ENCODE measurements around the gene PSMG3. TPM values are rescaled to one million over a fixed set of nuclear protein-coding genes. Genes with fewer than 3 reads are reported as not detected.

PSMG3 gene
- total RNA-seq, 4 donors from 2014 or later: 25.4 to 46.4 (median 32.2) TPM

- Histone ChIP-seq H3K36me3 (no peaks in the 10 kb centered on the region), H3K4me3 (peak overlapping the region; percentile 65 to 78 (median 70)), H3K4me1 (peaks cover 57% of the 10 kb centered on the region in 2 donors), H3K27me3 (no peaks in the 10 kb centered on the region), H3K27ac (peak overlapping the region; percentile 98 to 100 (median 99)), H3K9me3 (no peaks in the 10 kb centered on the region)
- TF ChIP-seq POLR2A (IDR thresholded peaks at IDR 0.05) (no peak), CTCF (IDR thresholded peaks at IDR 0.05 in 4 of 5, conservative IDR thresholded peaks at IDR 0.05 in 1 of 5) (no peak)
- no peak for DNase-seq
- in situ Hi-C loops (cut with MboI; ENCODE audit: low sequenced_read_pairs in 4 of 4) (no loop called here), intact Hi-C loops (cut with DNase I; ENCODE audit: low total_unique reads) (loop anchor here (10.0 kb wide), 1 partner anchor 488 kb away; the partner anchor contains the start of gene GPR146)
- ATAC-seq: no peak
Measured at GRCh38 chr7:1533255-1533546, 36.6 kb downstream of the PSMG3 start.

- ATAC-seq (peak; percentile 48 to 55), DNase-seq (peak; percentile 81 to 83)
- TF ChIP-seq POLR2A (IDR thresholded peaks at IDR 0.05) (peak; percentile 61 to 83), CTCF (IDR thresholded peaks at IDR 0.05 in 4 of 5, conservative IDR thresholded peaks at IDR 0.05 in 1 of 5) (no peak)
- Histone ChIP-seq H3K27me3 (no peaks in the 10 kb centered on the region), H3K4me3 (peak overlapping the region; percentile 65 to 78 (median 70)), H3K36me3 (no peaks in the 10 kb centered on the region), H3K9me3 (no peaks in the 10 kb centered on the region), H3K27ac (peak overlapping the region; percentile 98 to 100 (median 99)), H3K4me1 (peaks cover 51 to 52% of the 10 kb centered on the region in 2 donors)
- intact Hi-C loops (cut with DNase I; ENCODE audit: low total_unique reads) (loop anchor here (10.0 kb wide), 1 partner anchor 488 kb away; the partner anchor contains the start of gene GPR146), in situ Hi-C loops (cut with MboI; ENCODE audit: low sequenced_read_pairs in 4 of 4) (no loop called here)
Measured at GRCh38 chr7:1532456-1533254, 37.2 kb downstream of the PSMG3 start.

- peak in 1 of 2 donors; percentile 83 for DNase-seq
- peaks cover 49% of the 10 kb centered on the region in 2 donors for H3K4me1 ChIP-seq
- H3K27me3 ChIP-seq: no peaks in the 10 kb centered on the region
- intact Hi-C loops (cut with DNase I; ENCODE audit: low total_unique reads): loop anchor here (10.0 kb wide), 1 partner anchor 487 kb away; the partner anchor contains the start of gene GPR146
- in situ Hi-C loops (cut with MboI; ENCODE audit: low sequenced_read_pairs in 4 of 4): no loop called here
- H3K27ac ChIP-seq: peak overlapping the region; percentile 98 to 100 (median 99)
- no peak for ATAC-seq
- no peak for TF ChIP-seq POLR2A (IDR thresholded peaks at IDR 0.05)
- TF ChIP-seq CTCF (IDR thresholded peaks at IDR 0.05 in 4 of 5, conservative IDR thresholded peaks at IDR 0.05 in 1 of 5): no peak
- H3K4me3 ChIP-seq: peak overlapping the region; percentile 65 to 78 (median 70)
- H3K9me3 ChIP-seq: no peaks in the 10 kb centered on the region
- H3K36me3 ChIP-seq: no peaks in the 10 kb centered on the region
Measured at GRCh38 chr7:1531979-1532455, 37.8 kb downstream of the PSMG3 start.

GRCh38 chr7:1531263-1531978, 38.4 kb downstream of the PSMG3 start:
- no peaks in the 10 kb centered on the region for H3K9me3 ChIP-seq
- in situ Hi-C loops (cut with MboI; ENCODE audit: low sequenced_read_pairs in 4 of 4) (no loop called here), intact Hi-C loops (cut with DNase I; ENCODE audit: low total_unique reads) (loop anchor here (10.0 kb wide), 1 partner anchor 487 kb away; the partner anchor contains the start of gene GPR146)
- no peak for TF ChIP-seq CTCF (IDR thresholded peaks at IDR 0.05 in 4 of 5, conservative IDR thresholded peaks at IDR 0.05 in 1 of 5)
- TF ChIP-seq POLR2A (IDR thresholded peaks at IDR 0.05): peak; percentile 43 to 79
- peaks cover 43% of the 10 kb centered on the region in 2 donors for H3K4me1 ChIP-seq
- H3K36me3 ChIP-seq: no peaks in the 10 kb centered on the region
- no peaks in the 10 kb centered on the region for H3K27me3 ChIP-seq
- H3K4me3 ChIP-seq: peak overlapping the region; percentile 65 to 78 (median 70)
- H3K27ac ChIP-seq: peak overlapping the region; percentile 98 to 100 (median 99)
- ATAC-seq (peak; percentile 40 to 54), DNase-seq (peak in 1 of 2 donors; percentile 70)

Measured in gastrocnemius medialis (tissue), 4 donors.